ENCODE data around the gene TYK2.
A peak's percentile ranks its signal among the peaks of the same experiment; 100 is the strongest.
"Not testable (repeated sequence)": the region's sequence is repeated elsewhere in the genome, so short reads cannot be mapped to it uniquely, and the experiment has no call there.

Gene TYK2

DNA sequence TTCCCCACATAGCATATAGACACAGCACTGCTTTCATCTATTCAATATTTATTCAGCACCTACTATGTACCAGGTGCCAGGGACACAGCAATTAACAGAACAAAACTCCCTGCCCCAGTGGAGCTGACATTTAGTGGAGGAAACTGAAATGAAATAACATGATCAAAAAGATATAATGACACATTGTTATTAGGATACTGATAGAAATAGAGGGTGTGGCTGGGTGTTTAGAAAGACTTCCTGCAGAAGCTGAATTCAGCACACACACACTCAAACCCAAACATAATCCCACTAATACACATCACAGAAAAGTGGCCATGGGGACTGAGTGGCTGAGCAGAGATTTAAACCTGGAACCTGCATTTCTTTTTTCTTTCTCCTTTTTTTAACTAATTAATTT lies 26.7 kb upstream of the TYK2 start:
- peak; percentile 43 for DNase-seq

DNA sequence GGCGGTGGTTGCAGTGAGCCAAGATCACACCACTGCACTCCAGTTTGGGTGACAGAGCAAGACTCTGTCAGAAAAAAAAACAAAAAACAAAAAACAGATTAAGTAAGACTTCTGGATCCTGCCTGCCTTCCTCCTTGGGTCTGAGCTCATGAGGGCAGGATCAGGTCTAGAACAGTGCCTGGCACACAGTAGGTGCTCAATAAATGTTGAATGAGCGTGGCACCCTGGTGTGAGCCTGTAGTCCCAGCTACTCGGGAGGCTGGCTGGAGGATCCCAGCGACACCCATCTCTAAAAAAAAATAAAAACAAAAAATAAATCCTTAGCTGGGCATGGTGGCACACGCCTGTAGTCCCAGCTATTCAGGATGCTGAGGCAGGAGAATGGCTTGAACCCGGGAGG lies 25.8 kb upstream of the TYK2 start:
- DNase-seq, result no peak

DNA sequence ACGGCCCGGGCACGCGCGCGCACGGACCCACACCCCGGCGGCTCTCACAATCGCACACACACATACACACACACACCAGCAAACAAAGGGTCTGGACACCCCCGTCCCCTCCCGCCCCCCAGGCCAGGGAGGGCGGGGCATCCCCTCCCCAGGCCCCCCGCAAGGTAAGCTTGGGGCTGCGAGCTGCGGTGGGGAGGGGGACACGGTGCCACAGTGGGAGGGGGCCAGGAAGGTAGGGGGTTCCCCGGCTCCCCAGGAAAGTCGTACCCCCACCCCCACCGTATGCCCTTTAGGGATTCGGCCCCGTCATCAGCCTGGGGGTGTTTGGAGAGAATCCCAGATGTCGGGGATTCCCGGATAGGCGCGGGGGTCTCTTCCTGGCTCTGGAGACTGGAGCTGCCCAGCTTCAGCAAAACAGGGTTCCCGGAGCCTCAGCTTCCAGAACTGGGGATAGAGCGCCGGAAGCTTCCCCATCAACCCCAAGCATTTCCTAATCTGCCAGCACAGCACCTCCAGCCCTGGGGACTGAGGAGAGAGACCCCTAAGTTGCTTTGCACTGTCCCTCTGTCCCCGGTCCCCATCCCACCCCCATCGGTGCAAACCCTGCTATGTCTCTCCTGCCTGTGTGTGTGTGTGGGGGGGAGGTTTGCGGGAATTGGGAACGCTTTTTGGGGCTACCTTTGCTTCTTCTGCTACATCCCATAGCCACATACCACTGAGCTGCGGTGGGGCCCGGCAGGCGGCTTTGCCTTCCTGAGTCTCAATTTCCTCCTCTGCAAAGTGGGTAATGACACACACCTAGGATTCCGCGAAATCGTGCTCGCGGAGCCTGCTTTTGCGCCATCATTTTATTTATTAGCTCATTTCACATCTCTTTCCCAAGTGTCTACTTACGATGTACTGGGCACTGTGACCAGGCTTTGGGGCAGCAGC lies 24.8 kb upstream of the TYK2 start:
- DNase-seq, result peak; percentile 56

DNA sequence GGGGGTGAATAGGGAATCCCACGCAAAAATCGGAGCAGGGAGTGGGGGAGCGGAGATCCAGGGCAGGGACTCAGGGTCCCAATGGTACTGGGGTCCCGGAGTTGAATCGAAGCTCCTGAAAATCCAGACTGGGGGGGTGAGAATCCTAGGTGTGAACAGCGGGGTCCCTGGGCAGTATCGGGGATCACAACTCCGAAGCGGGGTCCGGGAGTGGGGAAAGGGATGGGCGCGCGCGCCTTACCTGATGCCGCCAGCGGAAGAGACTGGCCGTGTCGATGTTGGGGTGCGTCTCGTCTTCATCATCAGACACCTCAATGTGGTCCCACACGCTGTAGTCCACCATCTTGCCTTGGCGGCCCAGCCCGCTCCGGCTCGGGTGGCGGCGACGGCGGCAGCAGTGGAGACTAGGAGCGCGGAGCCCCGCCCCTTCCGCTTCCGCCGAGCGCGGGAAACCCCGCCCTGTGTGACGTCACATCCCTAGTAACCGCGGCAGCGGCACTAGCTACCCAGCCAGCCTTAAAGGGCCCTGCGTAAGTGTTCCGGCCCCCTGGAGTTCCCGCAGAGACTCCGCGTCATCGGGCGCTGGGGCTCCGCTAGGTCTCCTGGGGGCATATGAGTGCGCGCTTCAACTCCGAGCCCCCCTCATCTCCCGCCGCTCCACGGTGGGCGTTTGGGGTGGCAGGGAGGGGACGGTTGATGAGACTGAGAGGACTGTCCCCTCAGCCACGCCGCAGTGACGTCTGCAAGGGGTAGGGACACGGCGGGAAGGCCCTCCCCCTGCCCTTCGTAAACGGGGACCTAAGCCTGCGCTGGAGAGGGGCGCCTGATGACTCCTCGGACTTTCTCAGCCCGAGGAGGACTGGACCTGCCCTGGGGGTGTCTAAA lies 23.0 kb upstream of the TYK2 start, which contains the start of gene CDC37:
CDC37 (minus strand) TSS at position 406 of the 885 bp plus-strand sequence; CDS start at position 343, 63 bp downstream.
- peak; percentile 98 for DNase-seq

DNA sequence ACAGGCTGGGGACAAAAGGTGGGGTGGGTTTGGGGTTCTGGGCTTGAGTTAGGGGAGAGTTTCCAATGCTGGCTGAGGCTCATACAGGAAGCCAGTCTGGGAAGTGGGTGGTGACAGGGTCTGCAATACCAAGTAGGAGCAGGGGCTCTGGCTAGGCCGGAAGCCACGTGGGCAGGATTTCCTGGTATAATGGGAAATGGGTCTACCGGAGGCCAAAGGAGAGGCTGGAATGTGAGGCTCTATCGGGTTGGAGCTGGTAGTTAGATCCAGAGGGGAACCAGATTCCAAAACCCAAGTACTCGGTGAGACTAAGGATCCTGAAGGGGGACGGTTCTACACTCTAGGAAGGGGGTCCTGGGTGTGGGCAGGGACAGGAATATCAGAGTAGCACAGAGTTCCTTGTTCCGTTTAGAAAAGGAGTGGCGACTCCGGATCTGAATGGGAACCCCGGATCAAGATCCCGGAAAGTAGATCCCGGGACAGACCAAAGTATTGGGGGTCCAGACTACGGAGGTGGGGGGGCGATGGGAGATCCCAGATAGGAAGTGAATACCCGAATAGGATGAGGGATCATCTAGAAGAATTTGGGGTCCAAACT lies 22.2 kb upstream of the TYK2 start:
- DNase-seq, result peak; percentile 37

DNA sequence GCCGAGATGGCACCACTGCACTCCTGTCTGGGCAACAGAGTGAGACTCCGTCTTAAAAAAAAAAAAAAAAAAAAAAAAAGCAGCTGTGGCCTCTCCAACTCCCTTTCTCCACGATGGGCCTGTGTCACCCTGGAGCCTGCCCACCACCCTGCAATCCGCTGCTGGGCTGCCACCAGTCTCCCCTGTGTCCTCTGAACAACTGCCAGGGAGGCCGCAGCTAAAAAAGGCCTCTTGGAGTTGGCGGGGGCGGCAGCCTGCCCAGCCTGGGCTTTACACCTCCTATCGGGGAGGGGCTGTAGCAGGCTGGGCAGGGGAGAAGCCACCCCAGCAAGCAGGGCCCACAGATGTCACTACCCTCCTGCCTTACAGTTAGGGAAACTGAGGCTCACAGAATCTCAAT lies 19.5 kb upstream of the TYK2 start:
- DNase-seq, result no peak

DNA sequence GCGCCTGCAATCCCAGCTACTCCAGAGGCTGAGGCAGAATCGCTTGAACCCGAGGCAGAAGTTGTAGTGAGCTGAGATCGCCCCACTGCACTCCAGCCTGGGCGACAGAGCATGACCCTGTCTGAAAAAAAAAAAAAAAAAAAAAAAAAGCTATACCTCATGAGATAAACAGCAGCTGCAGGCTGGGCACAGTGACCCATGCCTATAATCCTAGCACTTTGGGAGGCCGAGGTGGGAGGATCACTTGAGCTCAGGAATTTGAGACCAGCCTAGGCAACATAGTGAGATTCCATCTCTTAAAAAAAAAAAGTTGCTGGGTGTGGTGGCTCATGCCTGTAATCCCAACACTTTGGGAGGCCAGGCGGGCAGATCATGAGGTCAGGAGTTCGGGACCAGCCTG lies 19.0 kb upstream of the TYK2 start:
- not testable (repeated sequence) for DNase-seq

DNA sequence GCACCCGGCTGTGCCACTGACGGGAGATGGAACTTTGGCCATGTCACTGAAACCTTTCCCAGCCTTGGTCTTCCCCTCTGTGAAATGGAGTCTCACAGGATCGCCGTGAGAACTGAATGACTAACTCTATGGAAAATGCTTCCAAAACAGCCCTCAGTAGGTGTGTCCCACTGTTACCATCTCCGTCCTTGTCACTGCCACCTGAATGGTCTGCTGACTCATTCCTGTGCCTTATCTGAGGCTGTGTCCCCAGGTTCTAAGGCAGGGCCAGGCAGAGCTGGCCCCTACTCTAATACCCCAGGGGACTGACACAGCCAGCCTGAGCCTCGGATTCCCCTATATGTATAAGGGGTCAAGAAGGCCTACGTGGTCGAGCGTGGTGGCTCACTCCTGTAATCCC lies 18.4 kb upstream of the TYK2 start:
- DNase-seq, result no peak

DNA sequence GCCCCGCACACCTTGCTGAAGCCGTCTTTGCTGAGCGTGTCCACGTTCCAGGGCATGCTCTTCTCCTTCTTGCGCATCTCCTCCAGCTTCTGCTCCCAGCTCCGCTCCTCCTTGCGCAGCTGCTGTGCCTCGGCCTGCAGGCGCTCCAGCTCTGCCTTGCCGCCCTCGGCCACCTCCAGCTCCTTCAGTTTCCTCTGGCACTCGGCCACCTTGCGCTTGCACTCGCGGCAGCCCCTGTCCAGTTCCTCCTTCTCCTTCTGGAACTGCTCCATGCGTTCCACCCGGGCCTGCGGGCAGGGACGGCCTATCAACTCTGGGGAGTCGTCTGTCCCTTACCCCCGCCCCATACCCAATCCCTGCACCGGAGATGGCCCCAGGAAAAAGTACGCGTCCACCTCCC lies 15.5 kb upstream of the TYK2 start:
- DNase-seq, result no peak

DNA sequence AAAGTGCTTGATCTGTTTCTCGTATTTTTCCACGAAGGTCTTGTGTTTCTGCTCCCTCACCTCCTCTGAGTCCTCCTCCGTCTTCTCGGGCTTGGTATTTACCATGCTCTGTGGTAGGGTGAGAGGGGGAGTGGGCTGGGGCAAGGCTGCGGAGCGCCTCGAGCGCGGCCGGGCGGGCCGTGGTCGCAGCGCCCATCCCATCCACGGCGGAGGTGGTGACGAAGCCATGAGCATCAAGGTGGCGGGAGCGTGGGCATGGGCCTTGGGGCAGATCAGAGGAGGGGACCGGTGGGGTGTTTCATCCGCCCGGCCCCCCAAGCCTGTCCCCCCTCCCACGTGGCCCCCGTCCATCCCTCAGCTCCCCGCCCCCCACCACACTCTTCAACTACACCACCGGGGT lies 15.1 kb upstream of the TYK2 start:
- DNase-seq, result no peak

DNA sequence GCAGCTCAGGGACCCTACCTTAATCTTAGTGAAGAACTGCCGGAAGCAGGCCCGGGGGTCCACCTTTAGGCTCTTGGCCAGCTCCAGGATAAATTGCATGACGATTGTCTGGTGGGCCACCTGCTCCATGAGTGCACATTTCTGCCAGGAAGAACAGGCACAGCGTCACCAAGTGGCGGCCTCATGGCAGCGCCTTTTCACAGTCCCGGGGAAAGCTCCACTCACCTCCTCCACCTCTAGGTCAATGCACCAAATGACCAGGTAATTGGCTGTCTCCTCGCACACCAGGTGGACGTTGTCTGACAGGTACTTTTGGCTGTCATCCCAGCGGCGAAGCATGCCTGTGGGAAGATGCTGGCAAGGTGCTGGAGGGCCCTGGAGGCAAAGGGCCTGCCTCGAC lies 14.6 kb upstream of the TYK2 start:
- DNase-seq, result no peak

DNA sequence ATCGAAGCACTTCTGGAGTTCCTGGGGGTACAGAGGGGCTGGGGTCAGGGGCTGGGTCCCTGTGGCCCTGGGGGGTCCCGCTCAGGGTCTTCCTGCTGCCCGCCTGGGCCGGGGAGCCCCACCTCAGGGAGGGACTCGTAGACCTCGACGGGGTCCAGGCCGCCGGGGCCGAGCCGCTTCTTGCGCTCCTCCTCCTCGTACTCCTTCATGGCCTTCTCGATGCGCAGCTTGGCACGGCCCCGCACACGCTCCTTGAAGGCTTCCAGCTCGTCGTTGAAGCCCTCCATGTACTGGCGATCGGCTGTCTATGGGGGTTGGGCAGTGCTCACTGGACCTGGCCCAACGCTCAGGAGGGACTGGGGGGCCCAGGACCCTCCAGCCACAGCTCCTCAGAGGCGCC lies 12.8 kb upstream of the TYK2 start:
- no peak for DNase-seq

DNA sequence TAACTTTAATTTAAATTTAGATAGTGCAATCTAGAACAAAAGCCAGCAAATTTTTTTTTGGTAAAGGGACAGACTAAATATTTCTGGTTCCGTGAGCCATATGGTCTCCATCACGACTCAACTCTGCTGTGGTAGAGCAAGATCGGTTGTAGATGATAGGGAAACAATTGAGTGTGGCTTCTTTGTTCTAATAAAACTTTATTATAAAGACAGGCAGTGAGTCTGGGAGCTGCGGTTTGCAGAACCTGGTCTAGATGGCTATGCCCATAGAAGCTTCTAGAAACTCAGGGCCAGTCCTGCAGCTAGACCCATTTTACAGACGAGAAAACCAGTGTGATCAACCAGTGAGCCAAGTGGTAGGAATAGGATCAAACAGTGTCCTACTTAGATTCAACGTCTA lies 11.7 kb upstream of the TYK2 start:
- no peak for DNase-seq

DNA sequence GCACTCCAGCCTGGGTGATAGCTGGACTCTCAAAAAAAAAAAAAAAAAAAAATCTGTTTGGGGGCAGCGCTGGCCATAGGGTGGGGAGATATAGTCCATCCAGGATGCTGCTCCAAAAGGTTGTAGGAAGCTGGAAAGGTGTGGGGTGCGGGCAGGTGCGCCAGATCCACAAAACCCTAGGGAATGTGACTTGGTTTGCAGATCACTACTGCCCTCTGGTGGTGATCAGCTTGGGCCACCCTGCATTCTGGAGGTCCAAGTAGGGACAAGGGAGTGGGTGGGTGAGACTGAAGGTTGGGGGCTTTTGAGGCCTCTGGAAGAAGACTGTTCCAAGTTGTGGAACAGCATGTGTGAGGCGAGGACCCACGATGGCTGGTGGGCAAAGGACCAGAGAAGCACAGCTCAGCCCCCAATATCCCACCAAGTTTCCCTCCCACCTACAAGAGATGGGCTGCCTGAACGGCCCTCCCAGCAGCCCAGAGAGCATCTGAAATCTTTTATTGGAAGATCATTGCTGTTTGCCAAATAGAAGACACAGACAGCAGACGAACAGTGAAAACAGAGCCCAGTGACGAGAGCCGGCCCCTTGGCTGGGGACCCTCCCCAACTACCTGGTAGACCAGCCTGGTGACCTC lies 10.4 kb upstream of the TYK2 start:
- DNase-seq, result peak; percentile 77

DNA sequence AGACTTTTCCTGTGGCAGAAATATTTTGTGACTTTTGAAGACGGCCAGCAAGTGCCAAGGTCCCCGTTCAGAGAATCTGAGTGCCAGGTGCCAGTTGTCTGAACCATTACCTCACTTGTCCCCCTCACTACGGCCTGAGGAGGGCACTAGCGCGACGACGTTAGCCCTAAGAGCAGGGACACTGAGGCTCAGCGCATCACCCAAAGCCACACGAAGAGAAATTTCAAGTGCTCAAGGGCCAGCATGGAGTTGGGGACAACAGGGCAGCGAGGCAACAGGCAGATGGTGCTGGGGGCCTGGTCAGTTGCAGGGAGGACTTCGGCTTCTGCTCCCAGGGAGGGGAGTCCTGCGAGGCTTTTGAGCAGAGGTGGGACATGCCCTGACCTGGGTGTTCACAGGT lies 9.5 kb upstream of the TYK2 start:
- no peak for DNase-seq

DNA sequence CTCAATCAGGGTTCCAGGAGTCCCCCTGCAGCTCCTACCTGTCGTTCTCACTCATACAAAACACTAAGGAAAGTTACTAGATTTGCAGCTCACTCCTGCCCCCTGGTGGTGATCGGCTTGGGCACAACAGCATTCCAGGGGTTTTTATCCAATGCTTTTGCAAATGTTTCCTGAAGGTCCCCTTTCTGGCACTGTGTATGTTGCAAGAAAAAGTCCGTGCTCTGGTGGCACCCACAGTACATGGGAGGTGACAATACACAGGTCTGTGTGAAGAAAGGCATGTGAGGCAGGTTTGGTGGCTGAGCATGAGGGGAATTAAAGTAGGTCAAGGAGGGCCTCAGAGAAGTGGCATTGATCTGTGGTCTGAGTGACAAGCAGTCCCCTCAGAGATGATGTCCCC lies 8.6 kb upstream of the TYK2 start:
- DNase-seq, result peak; percentile 85

DNA sequence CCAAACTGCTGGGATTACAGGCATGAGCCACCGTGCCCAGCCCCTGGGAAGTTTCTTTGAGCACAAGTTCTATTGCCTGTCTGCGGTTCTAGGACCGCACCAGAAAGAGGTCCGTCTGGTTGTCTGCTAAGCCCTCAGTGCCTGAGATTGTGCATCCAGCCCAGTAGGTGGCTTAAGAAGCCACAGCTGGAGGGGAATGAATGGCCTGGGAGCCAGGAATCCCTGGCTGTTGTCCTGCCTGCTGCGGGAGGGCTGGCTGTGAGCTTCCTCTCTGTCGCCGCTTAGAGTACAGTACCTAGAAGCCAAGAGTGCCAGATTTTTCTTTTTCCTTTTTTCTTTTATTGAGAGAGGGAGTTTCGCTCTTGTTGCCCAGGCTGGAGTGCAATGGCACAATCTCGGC lies 4.2 kb upstream of the TYK2 start:
- DNase-seq, result no peak

DNA sequence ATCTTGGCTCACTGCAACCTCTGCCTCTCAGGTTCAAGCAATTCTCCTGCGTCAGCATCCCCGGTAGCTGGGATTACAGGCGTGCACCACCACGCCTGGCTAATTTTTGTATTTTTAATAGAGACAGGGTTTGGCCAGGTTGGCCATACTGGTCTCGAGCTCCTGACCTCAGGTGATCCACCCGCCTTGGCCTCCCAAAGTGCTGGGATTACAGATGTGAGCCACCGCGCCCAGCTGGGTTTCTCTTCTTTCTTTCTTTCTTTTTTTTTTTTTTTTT lies 2.8 kb upstream of the TYK2 start:
- not testable (repeated sequence) for DNase-seq

DNA sequence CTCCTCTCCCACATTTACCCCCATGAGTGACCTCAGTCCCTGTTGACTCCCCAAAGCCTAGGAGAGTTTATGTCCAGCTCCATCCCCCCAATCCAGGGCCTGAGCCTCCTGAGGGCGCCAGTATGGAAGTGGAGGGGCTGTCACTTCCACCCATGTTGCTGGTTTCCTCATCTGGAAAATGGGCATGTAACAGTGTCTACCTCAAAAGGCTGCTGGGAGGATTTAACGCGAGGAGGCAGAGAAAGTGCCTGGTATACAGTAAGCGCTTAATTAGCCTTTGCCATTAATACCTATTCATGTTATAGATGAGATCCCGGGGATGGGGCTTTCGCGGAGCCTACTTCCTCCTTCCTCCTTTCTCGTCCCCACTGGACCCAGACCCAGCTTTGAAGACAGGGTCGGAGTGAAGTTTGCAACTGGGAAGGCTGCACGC lies 476 bp downstream of the TYK2 start:
- no peak for DNase-seq

DNA sequence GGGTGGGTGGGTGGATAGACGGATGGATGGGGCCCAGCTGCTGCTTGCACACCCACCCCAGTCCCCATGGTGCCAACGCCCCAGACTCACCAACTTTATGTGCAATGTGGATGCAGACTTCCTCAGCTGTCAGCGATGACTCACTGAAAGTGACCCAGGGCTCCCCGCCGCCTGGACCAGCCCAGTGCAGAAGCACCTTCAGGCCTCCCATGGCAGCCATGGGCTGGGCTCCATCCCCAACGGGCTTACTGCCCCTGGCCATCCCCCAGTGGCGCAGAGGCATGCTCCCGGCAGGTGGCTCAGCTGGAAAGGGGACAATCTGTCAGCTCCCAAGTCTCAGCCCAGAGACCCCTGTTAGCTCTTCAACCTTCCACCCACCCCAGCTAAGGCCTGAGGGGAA lies 2.2 kb downstream of the TYK2 start:
- no peak for DNase-seq

DNA sequence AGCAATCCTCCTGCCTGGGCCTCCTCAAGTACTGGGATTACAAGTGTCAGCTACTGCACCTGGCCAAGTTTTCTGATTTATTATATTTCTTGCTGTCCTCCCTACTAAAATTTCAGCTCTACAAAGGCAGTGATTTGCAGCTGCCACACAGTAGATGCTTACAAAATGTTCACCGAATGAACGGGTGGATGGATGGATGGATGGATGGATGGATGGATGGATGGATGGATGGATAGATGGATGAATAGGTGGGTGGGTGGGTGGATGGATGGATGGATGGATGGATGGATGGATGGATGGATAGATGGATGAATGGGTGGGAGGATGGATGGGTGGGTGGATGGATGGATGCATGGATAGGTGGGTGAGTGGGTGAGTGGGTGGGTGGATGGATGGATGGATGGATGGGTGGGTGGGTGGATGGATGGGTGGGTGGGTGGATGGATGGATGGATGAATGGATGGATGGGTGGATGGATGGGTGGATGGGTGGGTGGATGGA lies 3.2 kb downstream of the TYK2 start:
- not testable (repeated sequence) for DNase-seq

DNA sequence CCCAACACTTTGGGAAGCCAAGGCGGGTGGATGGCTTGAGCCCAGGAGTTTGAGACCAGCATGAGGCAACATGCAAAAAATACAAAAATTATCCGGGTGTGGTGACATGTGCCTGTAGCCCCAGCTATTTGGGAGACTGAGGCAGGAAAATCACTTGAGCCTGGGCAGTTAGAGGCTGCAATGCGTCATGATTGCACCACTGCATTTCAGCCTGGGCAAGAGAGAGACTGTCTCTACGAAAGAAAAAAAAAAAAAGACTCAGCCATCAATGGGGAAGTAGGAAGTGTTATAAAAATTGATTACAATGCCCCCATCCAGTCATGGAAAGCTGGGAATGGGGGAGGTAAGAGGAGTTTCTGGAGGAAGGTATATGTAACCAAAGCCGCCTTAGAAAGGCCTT lies 5.4 kb downstream of the TYK2 start:
- DNase-seq, result no peak

DNA sequence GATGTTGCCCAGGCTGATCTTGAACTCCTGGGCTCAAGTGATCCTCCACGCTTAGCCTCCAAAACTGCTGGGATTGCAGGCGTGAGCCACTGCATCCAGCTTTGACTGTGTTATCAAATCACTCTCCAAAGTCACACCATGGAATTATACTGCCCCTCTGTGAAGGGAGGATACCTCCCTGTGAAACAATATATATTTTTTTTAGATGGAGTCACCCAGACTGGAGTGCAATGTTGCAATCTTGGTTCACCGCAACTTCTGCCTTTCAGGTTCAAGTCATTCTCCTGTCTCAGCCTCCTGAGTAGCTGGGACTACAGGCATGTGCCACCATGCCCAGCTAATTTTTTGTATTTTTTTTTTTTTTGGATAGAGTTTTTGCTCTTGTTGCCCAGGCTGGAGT lies 7.7 kb downstream of the TYK2 start:
- no peak for DNase-seq

All from CD4-positive, alpha-beta T cell treated with Interleukin-17A for 1 hour (primary cell).